Measurements from ENCODE around the gene PLPP3.

DNA sequence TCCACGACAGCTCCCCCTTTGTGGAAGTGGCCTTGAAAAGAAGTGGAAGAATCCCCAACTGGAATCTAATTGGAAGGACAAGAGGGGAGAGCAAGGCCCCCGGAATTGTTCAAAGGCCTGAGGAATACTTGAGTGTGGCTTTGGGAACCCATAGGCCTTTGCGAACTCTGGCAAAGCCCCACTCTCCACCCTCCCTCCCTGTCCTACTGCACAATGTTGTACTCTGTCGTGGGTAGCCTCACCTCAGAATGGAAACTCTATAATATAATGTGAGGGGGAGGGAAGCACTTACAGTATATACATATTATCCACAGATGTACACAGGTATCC is 28.5 kb downstream of the PLPP3 start:
- TF ChIP-seq, protein P1, sequence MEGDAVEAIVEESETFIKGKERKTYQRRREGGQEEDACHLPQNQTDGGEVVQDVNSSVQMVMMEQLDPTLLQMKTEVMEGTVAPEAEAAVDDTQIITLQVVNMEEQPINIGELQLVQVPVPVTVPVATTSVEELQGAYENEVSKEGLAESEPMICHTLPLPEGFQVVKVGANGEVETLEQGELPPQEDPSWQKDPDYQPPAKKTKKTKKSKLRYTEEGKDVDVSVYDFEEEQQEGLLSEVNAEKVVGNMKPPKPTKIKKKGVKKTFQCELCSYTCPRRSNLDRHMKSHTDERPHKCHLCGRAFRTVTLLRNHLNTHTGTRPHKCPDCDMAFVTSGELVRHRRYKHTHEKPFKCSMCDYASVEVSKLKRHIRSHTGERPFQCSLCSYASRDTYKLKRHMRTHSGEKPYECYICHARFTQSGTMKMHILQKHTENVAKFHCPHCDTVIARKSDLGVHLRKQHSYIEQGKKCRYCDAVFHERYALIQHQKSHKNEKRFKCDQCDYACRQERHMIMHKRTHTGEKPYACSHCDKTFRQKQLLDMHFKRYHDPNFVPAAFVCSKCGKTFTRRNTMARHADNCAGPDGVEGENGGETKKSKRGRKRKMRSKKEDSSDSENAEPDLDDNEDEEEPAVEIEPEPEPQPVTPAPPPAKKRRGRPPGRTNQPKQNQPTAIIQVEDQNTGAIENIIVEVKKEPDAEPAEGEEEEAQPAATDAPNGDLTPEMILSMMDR (IDR thresholded peaks at IDR 0.05), result no peak
- no peak for TF ChIP-seq POLR2AphosphoS5 (IDR thresholded peaks at IDR 0.05)

All from prostate gland (tissue), 2 donors.